Peyer's patch (tissue), 4 donors: ENCODE results near the gene PRDM12.

Source experiments
- CTCF ChIP-seq, 6 experiments: fragments of 450-650 bp in 4 of 6; fragments of 200-600 bp in 2 of 6; sonication (generic) in 1 of 6; IDR thresholded peaks; one replicate each; pipeline ENCODE4 v1.5.1; 2017 to 2019; ENCODE audit warnings: antibody characterized with exemption in 6 of 6, mild to moderate bottlenecking in 3 of 6, moderate library complexity in 1 of 6
- POLR2A ChIP-seq, 2 donors: fragments of 450-650 bp; IDR thresholded peaks; one replicate each; pipeline ENCODE4 v1.5.1; 2017; ENCODE audit warnings: antibody characterized with exemption in 2 of 2, mild to moderate bottlenecking in 2 of 2, moderate library complexity in 2 of 2

GRCh38 chr9:130624154-130624553 is 40.2 kb upstream of the PRDM12 start:
- TF ChIP-seq CTCF (IDR thresholded peaks at IDR 0.05): no peak
- no peak for TF ChIP-seq POLR2A (IDR thresholded peaks at IDR 0.05)
